Activated naive CD4-positive, alpha-beta T cell treated with anti-CD3 and anti-CD28 coated beads, Interleukin-2, amount 10 ng/mL, durations not matched to agents 7 days and 5 days (primary cell): ENCODE results near the gene CKAP4.

Experiments
- CTCF ChIA-PET: fragments of 350-600 bp; sonication (Branson Sonifier 250); formaldehyde crosslinking; loops from one replicate; lab custom pipeline; 2021; ENCODE audit warnings: antibody characterized with exemption; lab: Charles Lee
- DNase-seq: peaks from one replicate; pipeline ENCODE4 v3.0.0-alpha.2; 2020
- H3K27ac Mint-ChIP-seq: one replicate; pipeline ENCODE4 v1.8.0; 2021; ENCODE audit warnings: mild to moderate bottlenecking, moderate library complexity, mixed read lengths
- H3K27me3 Mint-ChIP-seq: one replicate; pipeline ENCODE4 v1.8.0; 2021; ENCODE audit warnings: mild to moderate bottlenecking, mixed read lengths
- H3K36me3 Mint-ChIP-seq: one replicate; pipeline ENCODE4 v1.8.0; 2021; ENCODE audit warnings: mixed read lengths
- H3K4me1 Mint-ChIP-seq: one replicate; pipeline ENCODE4 v1.8.0; 2021; ENCODE audit warnings: mixed read lengths
- H3K4me3 Mint-ChIP-seq: one replicate; pipeline ENCODE4 v1.8.0; 2021; ENCODE audit warnings: mild to moderate bottlenecking, moderate library complexity, mixed read lengths
- H3K9me3 Mint-ChIP-seq: one replicate; pipeline ENCODE4 v1.8.0; 2021; ENCODE audit warnings: mixed read lengths

The CKAP4 gene

GRCh38 chr12:106267535-106267934, 19.7 kb upstream of the CKAP4 start:
- Mint-ChIP-seq H3K27me3 (peaks cover 19% of the 10 kb centered on the region), H3K4me1 (peaks cover 12% of the 10 kb centered on the region), H3K27ac (no peak overlapping the region), H3K9me3 (no peaks in the 10 kb centered on the region), H3K36me3 (no peaks in the 10 kb centered on the region), H3K4me3 (no peak overlapping the region)
- no peak for DNase-seq
- CTCF ChIA-PET, result no interaction called here

- Mint-ChIP-seq H3K27ac (no peak overlapping the region), H3K27me3 (peaks cover 9% of the 10 kb centered on the region), H3K36me3 (no peaks in the 10 kb centered on the region), H3K9me3 (no peaks in the 10 kb centered on the region), H3K4me1 (peaks cover 12% of the 10 kb centered on the region), H3K4me3 (no peak overlapping the region)
- DNase-seq, result no peak
- CTCF ChIA-PET, result interaction anchor here (0.8 to 1.6 kb wide), 2 partner anchors 15 to 41 kb away, joined by 3 to 4 read pairs; no protein-coding TSS in a partner anchor
These were observed 17.3 kb upstream of the CKAP4 start for GRCh38 chr12:106265116-106265515.

GRCh38 chr12:106258935-106259334, 11.1 kb upstream of the CKAP4 start:
- no peaks in the 10 kb centered on the region for H3K9me3 Mint-ChIP-seq
- H3K36me3 Mint-ChIP-seq, result no peaks in the 10 kb centered on the region
- H3K27ac Mint-ChIP-seq, result no peak overlapping the region
- no peak overlapping the region for H3K4me3 Mint-ChIP-seq
- CTCF ChIA-PET, result interaction anchor here (1.7 to 2.1 kb wide), 2 partner anchors 24 to 31 kb away, joined by 6 to 7 read pairs; no protein-coding TSS in a partner anchor
- H3K4me1 Mint-ChIP-seq, result no peaks in the 10 kb centered on the region
- no peaks in the 10 kb centered on the region for H3K27me3 Mint-ChIP-seq
- DNase-seq, result no peak

- Mint-ChIP-seq H3K9me3 (no peaks in the 10 kb centered on the region), H3K4me3 (no peak overlapping the region), H3K27me3 (no peaks in the 10 kb centered on the region), H3K4me1 (no peaks in the 10 kb centered on the region), H3K36me3 (no peaks in the 10 kb centered on the region), H3K27ac (no peak overlapping the region)
- DNase-seq, result no peak
- CTCF ChIA-PET, result interaction anchor here (1.7 to 2.1 kb wide), 2 partner anchors 24 to 30 kb away, joined by 6 to 7 read pairs; no protein-coding TSS in a partner anchor
These were observed 10.4 kb upstream of the CKAP4 start for GRCh38 chr12:106258226-106258625.

- DNase-seq, result no peak
- CTCF ChIA-PET, result no interaction called here
- no peak overlapping the region for H3K4me3 Mint-ChIP-seq
- no peaks in the 10 kb centered on the region for H3K27me3 Mint-ChIP-seq
- H3K4me1 Mint-ChIP-seq, result no peaks in the 10 kb centered on the region
- no peak overlapping the region for H3K27ac Mint-ChIP-seq
- H3K36me3 Mint-ChIP-seq, result no peaks in the 10 kb centered on the region
- no peaks in the 10 kb centered on the region for H3K9me3 Mint-ChIP-seq
These were observed 8.7 kb upstream of the CKAP4 start for GRCh38 chr12:106256524-106256923.

GRCh38 chr12:106255952-106256351, 8.1 kb upstream of the CKAP4 start:
- no peak for DNase-seq
- Mint-ChIP-seq H3K36me3 (no peaks in the 10 kb centered on the region), H3K4me3 (no peak overlapping the region), H3K9me3 (no peaks in the 10 kb centered on the region), H3K27me3 (no peaks in the 10 kb centered on the region), H3K4me1 (no peaks in the 10 kb centered on the region), H3K27ac (no peak overlapping the region)
- CTCF ChIA-PET, result no interaction called here

- H3K4me1 Mint-ChIP-seq, result no peaks in the 10 kb centered on the region
- CTCF ChIA-PET, result no interaction called here
- H3K4me3 Mint-ChIP-seq, result no peak overlapping the region
- no peaks in the 10 kb centered on the region for H3K9me3 Mint-ChIP-seq
- H3K36me3 Mint-ChIP-seq, result no peaks in the 10 kb centered on the region
- H3K27ac Mint-ChIP-seq, result no peak overlapping the region
- no peak for DNase-seq
- H3K27me3 Mint-ChIP-seq, result peaks cover 4% of the 10 kb centered on the region
These were observed 7.7 kb upstream of the CKAP4 start for GRCh38 chr12:106255493-106255892.

- peaks cover 9% of the 10 kb centered on the region for H3K27me3 Mint-ChIP-seq
- CTCF ChIA-PET, result no interaction called here
- no peak overlapping the region for H3K4me3 Mint-ChIP-seq
These were observed 6.9 kb upstream of the CKAP4 start for GRCh38 chr12:106254724-106255123.

GRCh38 chr12:106251631-106252455, 4.0 kb upstream of the CKAP4 start:
- no peak for DNase-seq
- Mint-ChIP-seq H3K27ac (no peak overlapping the region), H3K27me3 (peaks cover 17% of the 10 kb centered on the region), H3K36me3 (no peaks in the 10 kb centered on the region), H3K9me3 (no peaks in the 10 kb centered on the region), H3K4me1 (peaks cover 10% of the 10 kb centered on the region), H3K4me3 (no peak overlapping the region)
- CTCF ChIA-PET, result interaction anchor here (0.6 to 1.8 kb wide), 4 partner anchors 14 to 31 kb away, joined by 3 to 4 read pairs (median 3); no protein-coding TSS in a partner anchor

More at GRCh38 chr12:106254724-106255123, 6.9 kb upstream of the CKAP4 start:
- no peak for DNase-seq
- Mint-ChIP-seq H3K27ac (no peak overlapping the region), H3K9me3 (no peaks in the 10 kb centered on the region), H3K36me3 (no peaks in the 10 kb centered on the region), H3K4me1 (no peaks in the 10 kb centered on the region)

- Mint-ChIP-seq H3K4me3 (peak overlapping the region; percentile 65), H3K27me3 (peaks cover 17% of the 10 kb centered on the region), H3K36me3 (no peaks in the 10 kb centered on the region), H3K9me3 (no peaks in the 10 kb centered on the region), H3K27ac (peak overlapping the region; percentile 9), H3K4me1 (peaks cover 15% of the 10 kb centered on the region)
- DNase-seq, result no peak
- CTCF ChIA-PET, result interaction anchor here (1.2 kb wide), 1 partner anchor 33 kb away, joined by 4 read pairs; no protein-coding TSS in a partner anchor
These were observed 1.8 kb upstream of the CKAP4 start for GRCh38 chr12:106249411-106250135.

- H3K27me3 Mint-ChIP-seq, result peaks cover 17% of the 10 kb centered on the region
- CTCF ChIA-PET, result interaction anchor here (1.0 to 1.1 kb wide), 2 partner anchors 22 to 25 kb away, joined by 3 read pairs; no protein-coding TSS in a partner anchor
- DNase-seq, result peak; percentile 26
- H3K36me3 Mint-ChIP-seq, result no peaks in the 10 kb centered on the region
- H3K27ac Mint-ChIP-seq, result peak overlapping the region; percentile 75
- H3K4me3 Mint-ChIP-seq, result peak overlapping the region; percentile 65
- no peaks in the 10 kb centered on the region for H3K9me3 Mint-ChIP-seq
- peaks cover 15% of the 10 kb centered on the region for H3K4me1 Mint-ChIP-seq
These were observed 1.1 kb upstream of the CKAP4 start for GRCh38 chr12:106248846-106249371.

- CTCF ChIA-PET, result interaction anchor here (1.0 to 1.1 kb wide), 2 partner anchors 21 to 25 kb away, joined by 3 read pairs; no protein-coding TSS in a partner anchor
These were observed 559 bp upstream of the CKAP4 start for GRCh38 chr12:106248312-106248845.

GRCh38 chr12:106246891-106247673, 738 bp downstream of the CKAP4 start:
- Mint-ChIP-seq H3K9me3 (no peaks in the 10 kb centered on the region), H3K27ac (no peak overlapping the region), H3K4me3 (peak overlapping the region; percentile 73), H3K36me3 (no peaks in the 10 kb centered on the region), H3K27me3 (peaks cover 17% of the 10 kb centered on the region), H3K4me1 (peaks cover 15% of the 10 kb centered on the region)
- CTCF ChIA-PET, result interaction anchor here (0.9 to 1.0 kb wide), 2 partner anchors 20 to 36 kb away, joined by 3 to 5 read pairs; no protein-coding TSS in a partner anchor
- peak; percentile 76 for DNase-seq

More at GRCh38 chr12:106248312-106248845, 559 bp upstream of the CKAP4 start:
- Mint-ChIP-seq H3K27me3 (peaks cover 17% of the 10 kb centered on the region), H3K36me3 (no peaks in the 10 kb centered on the region), H3K4me3 (peak overlapping the region; percentile 65), H3K9me3 (no peaks in the 10 kb centered on the region), H3K27ac (peak overlapping the region; percentile 75), H3K4me1 (peaks cover 15% of the 10 kb centered on the region)
- DNase-seq, result peak; percentile 28
